Measurements from ENCODE around the gene HBZ.
A peak's percentile ranks its signal among the peaks of the same experiment; 100 is the strongest.

Gene HBZ

GRCh38 chr16:180101-180675 is 27.7 kb downstream of the HBZ start, which contains the start of gene HBQ1:
TSS of gene HBQ1 (plus strand) at chr16:180459. CDS start at chr16:180487, 28 bp downstream.
- H3K4me1 ChIP-seq: peaks cover 5 to 18% (median 14%) of the 10 kb centered on the region in 10 experiments; a peak in 18 of 20 replicates
- H3K4me2 ChIP-seq: peak within 1 kb of the TSS; percentile 80 to 100 (median 93)
- H3K27me3 ChIP-seq: peaks cover 59 to 67% (median 64%) of the 10 kb centered on the region in 11 experiments
- peaks cover 11 to 27% (median 13%) of the 10 kb centered on the region in 11 experiments; a peak in 20 of 22 replicates for H3K36me3 ChIP-seq
- no peak within 1 kb of the TSS for H3K27ac ChIP-seq
- peak within 1 kb of the TSS in 7 of 11 experiments; percentile 18 to 65 (median 48); a peak in 12 of 22 replicates for H3K9ac ChIP-seq
- TF ChIP-seq Cebpa-rat (IDR thresholded peaks at IDR 0.05): no peak
- H3K4me3 ChIP-seq: peak within 1 kb of the TSS in 9 of 10 experiments; percentile 37 to 63 (median 50); a peak in 16 of 20 replicates
- peaks cover 0 to 85% (median 71%) of the 10 kb centered on the region in 11 experiments; a peak in 19 of 22 replicates for H4K20me1 ChIP-seq
- no peaks in the 10 kb centered on the region for H3K9me3 ChIP-seq (replicated peaks in 1 of 11)

- H4K20me1 ChIP-seq: peaks cover 0 to 87% (median 73%) of the 10 kb centered on the region in 11 experiments; a peak in 19 of 22 replicates
- H3K4me2 ChIP-seq: peak overlapping the region; percentile 80 to 100 (median 93)
- H3K9ac ChIP-seq: peak overlapping the region in 7 of 11 experiments; percentile 18 to 65 (median 48); a peak in 12 of 22 replicates
Observed at GRCh38 chr16:180681-181564, 28.5 kb downstream of the HBZ start.

GRCh38 chr16:181565-182021 is 29.1 kb downstream of the HBZ start:
- Histone ChIP-seq H3K4me2 (peak overlapping the region; percentile 80 to 100 (median 93)), H3K9me3 (replicated peaks in 1 of 11) (no peaks in the 10 kb centered on the region), H3K36me3 (peaks cover 17 to 33% (median 19%) of the 10 kb centered on the region in 11 experiments; a peak in 20 of 22 replicates), H3K4me3 (peak overlapping the region in 4 of 10 experiments; percentile 46 to 56 (median 52); a peak in 4 of 20 replicates), H4K20me1 (peaks cover 0 to 87% (median 73%) of the 10 kb centered on the region in 11 experiments; a peak in 19 of 22 replicates), H3K9ac (peak overlapping the region in 2 of 11 experiments; percentile 48 to 50; a peak in 1 of 22 replicates), H3K27me3 (peaks cover 45 to 53% (median 50%) of the 10 kb centered on the region in 11 experiments), H3K4me1 (peaks cover 5 to 18% (median 10%) of the 10 kb centered on the region in 10 experiments; a peak in 17 of 20 replicates), H3K27ac (no peak overlapping the region)
- TF ChIP-seq Cebpa-rat (IDR thresholded peaks at IDR 0.05): no peak

More at GRCh38 chr16:180681-181564, 28.5 kb downstream of the HBZ start:
- Histone ChIP-seq H3K4me3 (peak overlapping the region in 9 of 10 experiments; percentile 37 to 63 (median 50); a peak in 16 of 20 replicates), H3K27me3 (peaks cover 51 to 60% (median 57%) of the 10 kb centered on the region in 11 experiments), H3K4me1 (peaks cover 5 to 18% (median 10%) of the 10 kb centered on the region in 10 experiments; a peak in 17 of 20 replicates), H3K9me3 (replicated peaks in 1 of 11) (no peaks in the 10 kb centered on the region), H3K36me3 (peaks cover 17 to 33% (median 19%) of the 10 kb centered on the region in 11 experiments; a peak in 20 of 22 replicates), H3K27ac (no peak overlapping the region)
- TF ChIP-seq Cebpa-rat (IDR thresholded peaks at IDR 0.05): no peak

GRCh38 chr16:183005-183404 is 30.6 kb downstream of the HBZ start:
- peaks cover 27 to 43% (median 29%) of the 10 kb centered on the region in 11 experiments for H3K36me3 ChIP-seq
- H3K4me3 ChIP-seq: no peak overlapping the region
- no peak overlapping the region for H3K9ac ChIP-seq
- H3K27me3 ChIP-seq: peaks cover 34 to 40% (median 38%) of the 10 kb centered on the region in 11 experiments
- H3K27ac ChIP-seq: no peak overlapping the region
- no peaks in the 10 kb centered on the region for H3K9me3 ChIP-seq (replicated peaks in 1 of 11)
- peaks cover 0 to 87% (median 77%) of the 10 kb centered on the region in 11 experiments; a peak in 21 of 22 replicates for H4K20me1 ChIP-seq
- peaks cover 5 to 18% (median 10%) of the 10 kb centered on the region in 10 experiments; a peak in 17 of 20 replicates for H3K4me1 ChIP-seq
- no peak overlapping the region for H3K4me2 ChIP-seq
- TF ChIP-seq Cebpa-rat (IDR thresholded peaks at IDR 0.05): no peak

- H3K27ac ChIP-seq: no peak overlapping the region
- H3K4me3 ChIP-seq: no peak overlapping the region
- peaks cover 12 to 18% (median 15%) of the 10 kb centered on the region in 11 experiments for H3K27me3 ChIP-seq
- H3K9ac ChIP-seq: no peak overlapping the region
- peaks cover 0 to 91% (median 83%) of the 10 kb centered on the region in 11 experiments; a peak in 21 of 22 replicates for H4K20me1 ChIP-seq
- H3K9me3 ChIP-seq (replicated peaks in 1 of 11): no peaks in the 10 kb centered on the region
- peaks cover 49 to 65% (median 51%) of the 10 kb centered on the region in 11 experiments for H3K36me3 ChIP-seq
- H3K4me2 ChIP-seq: no peak overlapping the region
- no peak for TF ChIP-seq Cebpa-rat (IDR thresholded peaks at IDR 0.05)
- peaks cover 5 to 18% (median 10%) of the 10 kb centered on the region in 10 experiments; a peak in 17 of 20 replicates for H3K4me1 ChIP-seq
Observed at GRCh38 chr16:185213-185612, 32.8 kb downstream of the HBZ start.

GRCh38 chr16:185691-186090 is 33.2 kb downstream of the HBZ start:
- peaks cover 0 to 91% (median 86%) of the 10 kb centered on the region in 11 experiments; a peak in 21 of 22 replicates for H4K20me1 ChIP-seq
- H3K27me3 ChIP-seq: peaks cover 7 to 13% (median 11%) of the 10 kb centered on the region in 11 experiments
- H3K9ac ChIP-seq: no peak overlapping the region
- TF ChIP-seq Cebpa-rat (IDR thresholded peaks at IDR 0.05): no peak
- no peaks in the 10 kb centered on the region for H3K9me3 ChIP-seq (replicated peaks in 1 of 11)
- H3K4me2 ChIP-seq: no peak overlapping the region
- H3K4me3 ChIP-seq: no peak overlapping the region
- no peak overlapping the region for H3K27ac ChIP-seq
- H3K4me1 ChIP-seq: peaks cover 5 to 17% (median 9%) of the 10 kb centered on the region in 10 experiments; a peak in 17 of 20 replicates
- H3K36me3 ChIP-seq: peaks cover 54 to 70% (median 56%) of the 10 kb centered on the region in 11 experiments

GRCh38 chr16:187330-187729 is 34.9 kb downstream of the HBZ start:
- H3K4me1 ChIP-seq: peaks cover 0 to 6% (median 0%) of the 10 kb centered on the region in 10 experiments; a peak in 1 of 20 replicates
- peaks cover 70 to 86% (median 72%) of the 10 kb centered on the region in 11 experiments for H3K36me3 ChIP-seq
- H3K27me3 ChIP-seq: no peaks in the 10 kb centered on the region

GRCh38 chr16:188674-189073 is 36.2 kb downstream of the HBZ start:
- H3K4me3 ChIP-seq: no peak overlapping the region
- H3K4me1 ChIP-seq: no peaks in the 10 kb centered on the region; a peak in 1 of 20 replicates
- H3K9me3 ChIP-seq (replicated peaks in 1 of 11): no peaks in the 10 kb centered on the region
- peaks cover 5 to 91% (median 88%) of the 10 kb centered on the region in 11 experiments; a peak in 21 of 22 replicates for H4K20me1 ChIP-seq
- H3K4me2 ChIP-seq: no peak overlapping the region
- H3K9ac ChIP-seq: no peak overlapping the region
- H3K27me3 ChIP-seq: no peaks in the 10 kb centered on the region
- H3K36me3 ChIP-seq: peaks cover 84 to 88% (median 85%) of the 10 kb centered on the region in 11 experiments
- TF ChIP-seq Cebpa-rat (IDR thresholded peaks at IDR 0.05): no peak
- no peak overlapping the region for H3K27ac ChIP-seq

More at GRCh38 chr16:187330-187729, 34.9 kb downstream of the HBZ start:
- Histone ChIP-seq H3K27ac (no peak overlapping the region), H3K4me3 (no peak overlapping the region), H3K4me2 (no peak overlapping the region), H4K20me1 (peaks cover 5 to 91% (median 87%) of the 10 kb centered on the region in 11 experiments; a peak in 21 of 22 replicates), H3K9me3 (replicated peaks in 1 of 11) (no peaks in the 10 kb centered on the region), H3K9ac (no peak overlapping the region)
- TF ChIP-seq Cebpa-rat (IDR thresholded peaks at IDR 0.05): no peak

Data from BLaER1 treated with 17β-estradiol and CSF1 and Interleukin-3, amounts not matched to agents 10 nM and 100 nM (cell line).